Measurements from ENCODE around the gene PRKN.

- TF ChIP-seq CTCF (IDR thresholded peaks at IDR 0.05; ENCODE audit: poor library complexity) (no peak), EZH2 (IDR thresholded peaks at IDR 0.05; ENCODE audit: borderline replicate concordance) (no peak)
These were observed 884.5 kb downstream of the PRKN start for GRCh38 chr6:161843066-161843465.
